Activated CD8-positive, alpha-beta memory T cell treated with anti-CD3 and anti-CD28 coated beads, Interleukin-2, amount 50 U/mL, for 24 hours (primary cell): ENCODE data around the gene OCSTAMP.

Source experiments
- DNase-seq: peaks from one replicate; pipeline ENCODE4 v3.0.0-alpha.2; 2020; ENCODE audit errors: extremely low read depth

Gene OCSTAMP

DNA sequence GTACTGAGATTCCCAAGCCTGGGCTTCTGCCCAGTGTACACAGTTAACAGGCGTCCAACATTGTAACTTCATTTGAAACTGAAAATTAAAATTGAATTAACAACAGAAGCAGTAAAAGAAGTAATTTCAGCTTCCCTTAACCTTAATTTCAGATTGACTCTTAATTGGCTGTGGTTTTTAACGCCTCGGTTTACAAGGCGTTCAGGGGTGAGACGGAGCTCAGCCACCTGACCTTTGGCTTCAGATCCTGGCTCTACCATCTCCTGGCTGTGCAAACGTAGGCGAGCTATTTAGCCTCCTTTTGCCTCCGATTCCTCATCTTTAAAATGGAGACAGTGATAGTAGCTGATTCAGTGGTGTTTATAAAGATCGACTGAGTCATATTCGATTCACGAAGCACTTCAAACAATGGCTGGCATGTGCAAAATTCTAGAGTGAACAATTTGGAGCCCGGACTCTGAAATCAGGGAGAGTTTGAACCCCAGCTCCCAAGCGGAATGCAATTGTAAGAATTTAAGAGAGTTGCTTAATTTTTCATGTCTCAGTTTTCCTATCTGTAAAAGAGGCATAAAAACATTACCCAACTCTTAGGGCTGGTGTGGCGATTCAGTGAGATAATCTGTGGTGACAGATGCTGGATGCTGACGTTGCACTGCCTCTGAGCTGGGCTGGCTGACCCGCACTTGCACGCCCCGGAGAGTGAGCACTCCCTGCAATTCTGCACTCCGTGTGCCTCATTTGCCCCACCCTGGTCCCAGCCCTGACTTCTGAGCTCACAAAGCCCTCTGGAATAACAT lies 23.5 kb upstream of the OCSTAMP start:
- no peak for DNase-seq

DNA sequence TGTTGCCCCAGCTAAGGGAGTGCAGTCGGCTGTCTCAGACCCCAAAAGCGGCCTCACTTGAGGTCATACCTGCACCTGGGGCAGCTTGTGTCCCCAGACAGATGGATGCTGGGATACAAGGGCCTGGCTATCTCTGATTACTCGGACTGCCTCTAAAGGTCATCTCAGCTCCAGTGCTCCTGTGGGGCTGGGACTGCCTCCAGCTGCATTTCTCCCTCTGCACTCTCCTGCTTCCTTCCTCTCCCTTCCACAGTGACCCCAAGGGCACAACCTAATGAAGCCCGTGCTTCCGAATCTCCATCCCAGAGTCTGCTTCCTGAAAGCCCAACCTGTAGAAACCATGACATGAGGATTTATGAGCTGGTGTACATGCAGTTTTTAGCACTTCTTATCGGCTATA lies 22.8 kb upstream of the OCSTAMP start:
- no peak for DNase-seq

DNA sequence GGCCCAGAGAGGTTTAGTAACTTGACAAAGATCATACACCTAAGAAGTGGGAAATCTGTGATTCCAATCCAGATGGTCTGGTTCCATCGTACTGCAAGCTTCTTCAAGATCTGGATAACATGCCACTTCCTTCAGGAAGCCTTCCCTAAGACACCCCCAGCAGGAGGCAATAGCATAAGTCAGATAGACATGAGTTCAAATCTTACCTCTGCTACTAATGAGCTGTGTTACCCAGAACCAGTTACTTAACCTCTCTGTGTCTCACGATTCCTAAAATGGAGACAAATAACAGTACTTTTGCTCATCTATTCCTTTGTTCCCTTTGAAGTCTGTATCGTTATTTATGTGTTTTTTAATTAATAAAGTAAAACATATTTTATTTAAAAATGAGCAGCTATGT lies 22.3 kb upstream of the OCSTAMP start:
- DNase-seq: no peak

DNA sequence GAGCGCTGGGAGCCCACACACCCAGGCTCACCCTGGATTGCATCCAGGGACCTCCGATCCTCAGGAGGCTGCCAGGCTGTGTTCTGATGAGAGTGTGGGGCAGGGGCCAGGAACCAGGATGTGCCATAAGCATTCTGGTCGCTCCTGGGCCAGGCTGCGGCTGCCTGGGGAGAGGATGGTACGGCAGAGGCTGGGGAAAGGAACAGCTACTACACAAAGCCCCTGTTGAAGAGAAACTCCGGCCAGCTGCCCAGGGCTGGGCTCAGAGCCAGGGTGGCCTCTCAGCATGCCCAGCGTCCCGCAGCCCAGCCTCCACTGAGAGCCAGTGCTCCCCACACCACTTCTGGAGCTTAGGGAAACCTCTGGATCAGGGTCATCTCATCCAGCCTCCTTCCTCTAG lies 21.7 kb upstream of the OCSTAMP start:
- DNase-seq: no peak

DNA sequence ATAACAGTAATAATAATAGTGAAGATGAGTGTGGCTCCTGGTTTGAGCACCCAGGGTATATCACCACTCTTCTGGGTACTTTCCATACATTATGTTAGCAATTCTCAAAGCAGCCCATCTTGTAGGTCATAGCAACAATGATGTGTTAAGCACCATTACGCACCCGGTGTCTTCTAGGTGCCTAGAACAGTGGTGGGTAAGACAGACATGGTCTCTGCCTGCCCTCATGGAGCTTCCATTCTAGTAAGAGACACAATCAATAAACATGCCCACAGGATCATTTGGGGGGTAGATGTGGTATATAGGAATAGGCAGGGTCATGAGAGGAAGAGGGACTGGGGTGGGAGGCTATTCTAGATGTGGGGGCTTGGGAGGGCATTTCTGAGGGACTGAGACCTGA lies 21.0 kb upstream of the OCSTAMP start:
- no peak for DNase-seq

DNA sequence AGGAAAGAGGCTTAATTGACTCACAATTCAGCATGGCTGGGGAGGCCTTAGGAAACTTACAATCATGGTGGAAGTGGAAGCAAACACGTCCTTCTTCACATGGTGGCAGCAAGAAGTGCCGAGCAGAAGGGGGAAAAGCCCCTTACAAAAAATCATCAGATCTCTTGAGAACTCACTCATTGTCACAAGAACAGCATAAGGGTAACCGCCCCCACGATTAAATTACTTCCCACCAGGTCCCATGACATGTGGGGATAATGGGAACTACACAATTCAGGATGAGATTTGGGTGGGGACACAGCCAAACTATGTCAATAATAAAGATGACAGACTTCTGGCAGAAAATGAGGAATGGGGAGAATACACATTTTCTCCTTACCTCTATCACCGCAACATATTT lies 20.5 kb upstream of the OCSTAMP start:
- no peak for DNase-seq

DNA sequence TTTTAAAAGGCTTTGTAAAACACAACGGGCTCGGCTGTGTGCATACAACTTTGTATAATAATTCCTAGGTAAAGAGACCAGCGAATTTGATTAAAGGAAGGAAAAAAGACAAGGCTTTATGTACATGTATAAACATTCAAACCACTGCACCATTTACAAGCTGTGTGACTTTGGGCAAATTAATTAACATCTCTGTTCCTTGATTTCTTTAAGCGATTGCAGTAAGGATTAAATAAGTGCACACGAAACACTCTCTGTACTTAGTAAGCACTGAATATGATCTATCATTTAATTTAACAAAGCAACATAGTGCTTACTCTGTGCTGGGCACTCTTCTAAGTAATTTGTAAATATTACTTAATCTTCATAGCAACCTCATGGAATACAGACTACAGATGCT lies 19.5 kb upstream of the OCSTAMP start:
- DNase-seq: no peak

DNA sequence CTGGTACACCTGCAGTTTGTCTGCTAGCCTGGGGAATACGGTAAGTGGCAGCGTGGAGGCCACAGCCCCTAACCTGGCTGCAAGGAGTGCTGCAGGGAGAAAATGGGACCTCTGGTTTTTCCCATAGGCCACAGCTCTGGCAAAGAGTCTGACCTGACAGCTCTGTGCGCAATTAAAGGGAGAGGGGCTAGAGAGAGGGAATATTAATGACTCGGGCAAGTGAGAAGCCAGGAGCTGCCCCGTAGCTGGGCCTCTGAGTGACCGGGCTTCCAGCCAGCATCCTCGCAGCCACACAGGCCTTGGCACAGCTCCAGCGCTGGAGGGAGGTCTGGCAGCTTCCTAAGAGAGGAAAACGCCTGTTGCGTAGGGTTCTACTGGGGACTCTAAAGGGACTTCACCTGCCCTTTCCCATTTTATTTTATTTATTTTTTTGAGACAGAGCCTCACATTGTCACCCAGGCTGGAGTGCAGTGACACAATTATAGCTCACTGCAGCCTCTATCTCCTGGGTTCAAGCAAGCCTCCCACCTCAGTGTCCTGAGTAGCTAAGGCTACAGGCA lies 18.2 kb upstream of the OCSTAMP start:
- DNase-seq: no peak

DNA sequence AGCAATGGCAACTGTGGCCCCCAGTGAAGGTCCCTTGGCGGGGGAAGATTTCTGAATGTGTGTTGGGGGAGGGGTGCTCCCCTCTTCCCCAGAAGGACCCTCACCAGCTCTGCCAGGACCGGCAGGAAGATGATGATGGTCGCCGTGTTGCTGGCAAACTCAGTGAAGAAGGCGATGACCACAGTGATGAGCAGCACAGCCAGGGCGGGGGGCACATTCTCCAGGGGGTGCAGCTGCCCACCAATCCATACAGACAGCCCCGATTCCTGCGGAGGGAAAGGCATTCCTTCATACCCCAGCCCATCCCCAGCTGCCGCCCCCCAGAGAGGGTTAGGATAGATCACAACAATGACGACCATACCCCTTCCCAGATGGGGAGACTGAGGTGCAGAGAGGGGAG lies 15.7 kb upstream of the OCSTAMP start:
- DNase-seq: no peak

DNA sequence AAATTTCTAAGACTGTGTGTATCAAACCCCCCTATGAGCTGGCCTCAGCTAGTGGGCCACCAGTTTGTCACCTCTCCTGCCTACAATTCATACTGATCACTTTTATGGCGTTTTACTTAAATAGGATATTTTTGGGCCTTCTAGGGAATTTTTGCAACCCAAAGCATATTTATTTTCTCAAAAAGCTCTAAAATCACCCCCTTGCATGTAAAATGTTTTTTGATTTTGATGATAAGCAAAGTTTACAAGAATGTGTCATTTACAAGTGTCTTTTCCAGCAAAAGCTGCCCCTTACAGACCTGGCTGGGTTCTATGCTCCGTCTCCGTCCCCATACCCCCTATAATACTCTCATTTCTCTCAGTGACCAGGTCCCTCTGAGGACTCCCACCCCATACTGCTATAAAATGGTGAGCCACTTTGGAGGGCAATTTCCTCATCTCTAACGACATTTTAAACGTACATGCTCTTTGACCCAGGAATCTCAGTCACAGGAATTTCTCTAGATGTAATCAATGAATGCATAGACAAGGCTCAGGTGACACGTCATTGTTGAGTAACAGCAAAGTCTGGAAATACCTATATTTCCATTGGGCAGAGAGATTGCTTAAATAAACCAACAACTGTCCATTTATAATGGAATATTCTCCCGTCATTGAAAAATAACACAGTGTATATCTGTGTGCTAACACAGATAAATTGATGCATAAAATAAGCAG lies 13.9 kb upstream of the OCSTAMP start:
- DNase-seq: no peak

DNA sequence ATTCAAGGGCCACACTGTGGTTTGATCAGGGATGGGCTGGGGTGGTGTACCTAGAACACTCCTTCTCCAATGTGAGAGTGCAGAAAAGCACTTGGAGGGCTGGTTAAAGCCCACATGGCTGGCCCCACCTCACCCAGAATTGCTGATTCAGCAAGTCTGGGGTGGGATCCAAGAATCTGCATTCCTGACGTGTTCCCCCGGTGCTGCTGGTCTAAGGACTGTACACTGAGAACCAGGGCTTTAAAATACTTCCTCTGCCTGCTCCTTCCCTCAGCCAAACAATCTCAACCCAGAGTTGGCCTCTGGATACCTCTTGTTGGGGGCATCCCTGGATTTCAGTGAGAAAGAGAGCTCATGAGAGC lies 13.4 kb upstream of the OCSTAMP start:
- no peak for DNase-seq

DNA sequence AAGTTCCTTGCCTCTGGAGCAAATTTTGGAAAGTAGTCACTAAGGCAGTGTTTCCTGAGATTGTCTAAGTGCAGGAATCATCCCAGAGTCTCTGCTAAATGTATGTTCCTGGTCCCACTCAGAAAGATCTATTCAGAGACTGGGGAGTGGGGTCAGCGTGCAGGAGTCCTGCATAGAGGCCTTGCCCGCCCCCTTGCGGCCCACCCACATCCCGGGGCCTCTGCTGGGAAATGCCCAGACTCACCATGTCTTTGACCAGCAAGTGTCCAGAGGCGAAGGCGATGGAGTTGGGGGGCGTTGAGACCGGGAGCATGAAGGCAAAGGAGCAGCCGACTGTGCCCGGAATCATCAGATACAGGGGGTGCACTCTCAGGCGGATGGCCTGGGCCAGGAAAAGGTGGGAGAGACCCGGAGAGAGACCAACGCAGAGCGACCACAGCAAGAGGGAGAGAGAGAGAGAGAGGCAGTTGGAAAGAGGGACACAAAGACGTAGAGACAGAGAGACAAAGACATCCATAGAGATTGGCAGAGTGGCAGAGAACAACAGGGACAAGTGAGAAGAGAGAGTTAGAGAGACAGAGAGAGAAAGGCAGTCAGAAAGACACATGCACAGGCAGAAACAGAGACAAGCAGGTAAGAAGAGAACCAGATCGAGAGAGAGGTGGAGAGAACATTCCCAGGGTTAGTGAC lies 12.9 kb upstream of the OCSTAMP start:
- DNase-seq: no peak

DNA sequence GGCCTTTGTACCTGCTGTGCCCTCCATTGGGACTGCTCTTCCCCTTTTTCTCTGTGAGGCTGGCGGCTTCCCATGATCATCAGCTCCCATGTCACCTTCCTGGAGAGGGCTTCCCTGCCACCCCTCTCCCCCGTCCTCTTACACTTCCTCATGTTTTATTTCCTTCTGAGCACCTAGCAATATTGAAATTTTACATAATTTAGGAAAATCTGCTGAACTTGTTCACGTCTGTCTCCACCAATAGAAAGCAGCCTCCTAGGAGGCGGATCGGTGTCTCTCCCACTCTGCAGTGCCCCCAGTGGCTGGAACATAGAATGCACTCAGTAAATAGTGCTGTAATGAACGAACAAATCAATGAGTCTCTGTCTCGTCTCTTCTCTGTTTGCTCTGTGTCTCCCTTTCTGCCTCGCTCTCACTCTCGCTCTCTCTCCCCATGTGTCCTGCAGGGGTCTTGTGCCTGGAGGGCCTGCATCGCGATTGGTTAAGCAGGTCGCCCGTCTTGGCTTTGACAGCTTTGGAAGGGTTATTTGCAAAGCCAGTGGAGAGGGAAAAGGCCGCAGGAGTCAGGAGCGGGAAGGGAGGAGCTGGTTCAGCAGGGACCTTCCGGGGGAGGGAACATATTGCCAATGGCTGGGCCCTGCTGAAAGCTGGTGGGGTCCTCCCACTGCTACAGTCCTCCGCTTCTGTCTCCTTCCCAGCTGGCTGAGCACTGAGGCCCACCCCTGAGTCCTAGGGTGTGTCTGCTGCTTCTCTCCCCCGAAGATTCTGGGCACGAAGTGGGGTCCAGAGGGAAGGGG lies 12.1 kb upstream of the OCSTAMP start:
- peak; percentile 51 for DNase-seq

DNA sequence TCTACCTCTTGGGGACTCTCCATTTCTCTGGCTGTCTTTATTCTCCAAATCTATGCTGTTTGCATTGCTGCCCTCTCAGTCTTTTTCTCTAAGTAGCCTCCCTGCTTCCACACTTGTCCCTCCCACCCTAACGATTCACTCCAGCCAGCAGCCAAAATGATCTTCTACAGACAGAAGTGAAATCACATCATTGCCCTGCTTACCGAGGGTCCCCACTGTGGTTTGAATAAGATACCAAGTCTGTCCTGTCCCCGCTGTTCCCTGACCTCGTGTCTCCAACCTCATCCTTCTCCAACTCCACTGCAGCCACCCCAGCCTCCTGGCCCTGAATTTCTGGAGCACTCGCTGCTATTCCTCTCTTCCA lies 11.5 kb upstream of the OCSTAMP start:
- DNase-seq: no peak

DNA sequence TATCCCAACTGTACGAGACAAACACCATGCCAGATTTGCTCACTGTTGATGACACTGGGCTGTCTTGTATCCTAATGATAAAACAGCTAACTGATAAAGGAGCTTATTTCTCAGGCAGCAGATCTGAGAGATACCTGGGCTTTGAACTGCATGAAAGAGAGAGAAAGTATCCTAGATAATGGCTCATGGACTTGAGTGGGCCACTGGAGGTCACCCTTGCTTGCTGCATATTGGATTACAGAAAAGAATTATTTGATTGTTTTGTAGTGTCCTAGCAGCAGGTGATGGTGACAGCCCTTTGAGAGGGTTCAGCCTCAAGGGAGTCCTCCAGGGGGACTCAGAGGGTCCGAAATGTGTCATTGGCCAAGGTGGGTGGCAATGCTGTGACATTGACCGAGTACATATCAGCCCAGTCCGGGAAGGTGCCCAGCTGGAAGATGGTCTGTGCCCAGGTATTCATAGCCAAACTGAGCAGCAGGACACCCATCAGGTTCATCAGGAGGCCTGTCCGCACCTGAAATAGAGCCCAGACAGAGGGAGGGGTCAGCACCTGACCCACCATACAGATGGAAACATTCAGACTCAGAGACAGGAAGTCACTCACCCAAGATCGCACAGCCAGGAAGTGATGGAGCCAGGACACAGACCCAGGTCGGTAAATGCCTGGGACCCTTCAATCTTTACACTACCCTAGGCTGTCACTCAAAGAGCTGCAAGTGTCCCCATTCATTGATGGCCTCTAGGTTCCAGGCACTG lies 9.4 kb upstream of the OCSTAMP start:
- no peak for DNase-seq

DNA sequence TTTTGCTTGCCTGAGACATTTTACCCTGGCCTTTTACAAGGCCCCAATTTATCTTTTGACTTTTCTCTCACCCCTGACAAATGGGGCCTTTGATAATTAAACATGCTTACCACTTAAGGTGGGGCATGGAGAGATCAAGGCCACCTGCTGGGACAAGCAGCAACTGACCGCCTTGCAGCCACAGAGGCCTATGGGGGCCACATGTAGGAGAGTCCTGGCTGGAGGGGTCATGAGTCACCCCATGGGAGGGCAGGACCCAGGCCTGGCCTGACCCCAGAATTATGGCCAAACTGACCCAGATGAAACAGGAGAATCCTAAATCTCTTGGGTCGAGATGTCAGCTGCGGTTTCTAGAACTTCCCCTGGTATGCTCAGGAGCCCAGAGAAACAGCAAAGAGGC lies 8.5 kb upstream of the OCSTAMP start:
- no peak for DNase-seq

DNA sequence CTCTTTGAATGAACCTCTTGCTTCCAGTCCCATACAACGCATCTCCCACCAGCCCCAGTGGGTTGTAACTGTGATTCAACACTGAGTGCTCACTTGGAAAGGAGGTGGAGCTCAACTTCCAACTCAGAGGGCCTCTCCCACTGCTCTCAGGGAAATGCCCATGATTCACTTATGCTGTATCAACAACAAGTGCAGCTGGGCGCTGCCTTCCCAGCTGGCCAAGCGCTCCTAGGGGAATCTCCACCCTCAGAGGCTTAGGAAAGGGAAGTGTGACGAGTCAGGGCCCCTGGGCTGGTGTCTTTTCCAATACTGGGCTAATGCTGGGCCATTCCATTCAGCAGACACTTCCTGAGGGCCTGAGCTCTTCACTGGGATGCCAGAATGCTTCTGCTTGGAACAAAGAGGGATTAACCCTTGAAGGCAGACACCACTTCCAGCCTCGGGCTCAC lies 8.1 kb upstream of the OCSTAMP start:
- peak; percentile 25 for DNase-seq

DNA sequence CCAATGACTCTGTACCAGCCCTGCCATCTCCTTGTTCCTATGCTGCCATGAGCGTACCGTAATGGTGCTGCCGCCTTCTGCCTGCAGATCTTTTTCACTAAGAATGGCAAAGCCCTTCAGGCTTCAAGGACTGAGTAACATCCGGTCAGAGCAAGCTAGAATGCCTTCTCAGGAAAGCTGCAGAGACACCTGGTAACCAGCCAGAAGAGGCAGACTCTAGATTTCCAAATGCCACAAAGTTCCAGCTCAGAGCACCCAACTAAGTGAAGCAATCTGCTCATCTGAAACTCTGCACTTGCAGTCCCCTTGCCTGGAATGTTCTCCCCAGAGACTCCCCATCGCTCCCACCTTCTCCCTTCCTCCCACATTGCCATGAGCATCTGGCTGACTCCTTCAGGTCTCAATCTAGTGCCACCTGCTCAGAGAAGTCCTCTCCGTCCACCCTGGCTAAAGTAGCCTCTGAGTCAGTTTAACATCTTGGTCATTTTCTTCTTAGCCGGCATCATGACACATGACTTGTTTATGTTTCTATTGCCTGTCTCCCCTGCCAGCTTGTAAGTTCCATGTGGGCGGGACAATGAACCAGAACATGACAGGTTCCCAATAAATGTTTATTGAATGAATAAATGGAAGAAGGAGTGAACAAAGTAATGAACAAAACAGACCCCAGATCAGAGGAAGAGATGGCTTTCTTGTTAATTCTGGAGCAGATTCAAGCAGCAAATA lies 6.9 kb upstream of the OCSTAMP start:
- DNase-seq: no peak

DNA sequence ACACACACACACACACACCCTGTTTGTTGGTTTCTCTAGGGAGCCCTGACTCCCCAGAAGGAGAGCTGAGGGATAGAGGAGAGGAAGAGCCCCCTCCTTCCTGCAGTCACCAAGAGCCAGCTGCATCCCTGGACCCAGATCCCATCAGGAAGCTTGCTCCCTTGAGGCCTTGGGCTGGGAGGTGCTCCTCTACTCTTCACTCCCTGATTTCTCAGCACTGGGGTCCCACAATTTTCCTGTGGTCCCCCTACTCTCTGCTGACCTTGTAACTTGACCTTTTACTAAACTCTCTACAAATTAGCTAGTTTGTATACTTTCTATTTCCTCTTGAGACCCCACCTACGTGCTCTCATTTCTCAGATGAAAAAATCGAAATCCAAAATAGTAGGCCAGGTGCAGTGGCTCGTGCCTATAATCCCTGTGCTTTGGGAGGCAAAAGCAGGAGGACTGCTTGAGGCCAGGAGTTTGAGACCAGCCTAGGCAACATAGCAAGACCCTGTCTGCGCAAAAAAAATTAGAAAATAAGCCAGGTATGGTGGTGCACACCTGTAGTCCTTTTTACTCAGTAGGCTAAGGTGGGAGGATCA lies 5.0 kb upstream of the OCSTAMP start:
- DNase-seq: no peak

DNA sequence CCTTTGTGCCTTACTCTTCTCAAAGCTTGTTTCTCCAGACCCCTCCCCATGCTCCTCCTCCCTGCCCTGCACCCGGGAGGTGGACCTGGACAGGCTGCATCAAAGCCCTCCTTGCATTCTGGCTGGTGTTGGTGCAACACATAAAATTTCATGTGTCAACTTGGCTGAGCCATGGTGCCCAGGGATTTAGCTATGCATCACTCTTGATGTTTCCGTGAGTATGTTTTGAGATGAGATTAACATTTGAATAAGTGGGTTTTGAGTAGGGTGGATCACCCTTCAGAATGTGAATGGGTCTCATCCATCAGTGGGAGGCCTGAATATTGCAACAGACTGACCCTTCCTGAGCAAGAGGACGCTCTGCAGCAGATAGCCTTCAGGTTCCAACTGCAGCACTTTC lies 4.4 kb upstream of the OCSTAMP start:
- no peak for DNase-seq
